PFSK-1 (cell line): ENCODE measurements around the gene ZNF398.

Source experiments
- FOXP2 ChIP-seq: optimal IDR thresholded peaks from 2 replicates; pipeline ENCODE3; 2011; ENCODE audit warnings: borderline replicate concordance, control low read depth, inconsistent platforms; ENCODE audit not compliant: insufficient read depth; ENCODE audit errors: extremely low read length, extremely low read depth
- POLR2AphosphoS5 ChIP-seq: IDR thresholded peaks from 2 replicates; pipeline ENCODE4 v1.6.1; 2012; ENCODE audit warnings: low read depth, mild to moderate bottlenecking, control low read depth, low read length, moderate library complexity
- SIN3A ChIP-seq: IDR thresholded peaks from 2 replicates; pipeline ENCODE4 v1.6.1; 2012; ENCODE audit warnings: mild to moderate bottlenecking, low read length, moderate library complexity, borderline replicate concordance; ENCODE audit not compliant: insufficient read depth
- TAF1 ChIP-seq: IDR thresholded peaks from 2 replicates; pipeline ENCODE4 v1.6.1; 2012; ENCODE audit warnings: low read length, control low read depth, borderline replicate concordance; ENCODE audit not compliant: insufficient read depth
- TF ChIP-seq, protein P1 (sequence below), 2 experiments: IDR thresholded peaks; 2 replicates each; pipeline versions ENCODE4 v1.6.1 to v1.8.0; 2011 to 2012; ENCODE audit warnings: low read depth in 2 of 2, low read length in 2 of 2, control low read depth in 1 of 2, inconsistent platforms in 1 of 2, mild to moderate bottlenecking in 1 of 2, moderate library complexity in 1 of 2; ENCODE audit not compliant: insufficient read depth in 1 of 2

The ZNF398 gene

DNA sequence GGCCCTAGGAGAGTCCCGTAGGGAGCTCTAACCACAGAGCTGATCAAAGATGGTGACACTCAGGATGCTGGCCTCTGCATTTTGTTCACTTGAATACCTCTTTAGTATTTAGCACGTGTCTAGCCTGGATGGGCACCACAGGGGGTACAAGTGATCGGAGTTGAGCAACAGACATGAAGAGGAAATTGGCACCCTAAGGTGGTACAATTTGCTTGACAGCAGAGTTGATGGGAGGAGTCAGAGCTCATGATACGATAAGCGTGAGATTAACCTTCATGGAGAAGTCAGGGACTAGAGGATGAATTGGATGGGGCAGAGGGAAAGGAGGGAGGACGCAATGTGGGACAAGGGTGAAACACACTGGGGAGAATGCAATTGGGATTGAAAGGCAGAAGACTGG, 82.3 kb downstream of the ZNF398 start:
- TF ChIP-seq POLR2AphosphoS5: no peak
- TF ChIP-seq, protein P1, sequence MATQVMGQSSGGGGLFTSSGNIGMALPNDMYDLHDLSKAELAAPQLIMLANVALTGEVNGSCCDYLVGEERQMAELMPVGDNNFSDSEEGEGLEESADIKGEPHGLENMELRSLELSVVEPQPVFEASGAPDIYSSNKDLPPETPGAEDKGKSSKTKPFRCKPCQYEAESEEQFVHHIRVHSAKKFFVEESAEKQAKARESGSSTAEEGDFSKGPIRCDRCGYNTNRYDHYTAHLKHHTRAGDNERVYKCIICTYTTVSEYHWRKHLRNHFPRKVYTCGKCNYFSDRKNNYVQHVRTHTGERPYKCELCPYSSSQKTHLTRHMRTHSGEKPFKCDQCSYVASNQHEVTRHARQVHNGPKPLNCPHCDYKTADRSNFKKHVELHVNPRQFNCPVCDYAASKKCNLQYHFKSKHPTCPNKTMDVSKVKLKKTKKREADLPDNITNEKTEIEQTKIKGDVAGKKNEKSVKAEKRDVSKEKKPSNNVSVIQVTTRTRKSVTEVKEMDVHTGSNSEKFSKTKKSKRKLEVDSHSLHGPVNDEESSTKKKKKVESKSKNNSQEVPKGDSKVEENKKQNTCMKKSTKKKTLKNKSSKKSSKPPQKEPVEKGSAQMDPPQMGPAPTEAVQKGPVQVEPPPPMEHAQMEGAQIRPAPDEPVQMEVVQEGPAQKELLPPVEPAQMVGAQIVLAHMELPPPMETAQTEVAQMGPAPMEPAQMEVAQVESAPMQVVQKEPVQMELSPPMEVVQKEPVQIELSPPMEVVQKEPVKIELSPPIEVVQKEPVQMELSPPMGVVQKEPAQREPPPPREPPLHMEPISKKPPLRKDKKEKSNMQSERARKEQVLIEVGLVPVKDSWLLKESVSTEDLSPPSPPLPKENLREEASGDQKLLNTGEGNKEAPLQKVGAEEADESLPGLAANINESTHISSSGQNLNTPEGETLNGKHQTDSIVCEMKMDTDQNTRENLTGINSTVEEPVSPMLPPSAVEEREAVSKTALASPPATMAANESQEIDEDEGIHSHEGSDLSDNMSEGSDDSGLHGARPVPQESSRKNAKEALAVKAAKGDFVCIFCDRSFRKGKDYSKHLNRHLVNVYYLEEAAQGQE (IDR thresholded peaks at IDR 0.05; ENCODE audit: insufficient read depth in 1 of 2, low read depth in 2 of 2, low read length in 2 of 2): no peak
- TF ChIP-seq SIN3A: no peak
- no peak for TF ChIP-seq TAF1
- no peak for TF ChIP-seq FOXP2

DNA sequence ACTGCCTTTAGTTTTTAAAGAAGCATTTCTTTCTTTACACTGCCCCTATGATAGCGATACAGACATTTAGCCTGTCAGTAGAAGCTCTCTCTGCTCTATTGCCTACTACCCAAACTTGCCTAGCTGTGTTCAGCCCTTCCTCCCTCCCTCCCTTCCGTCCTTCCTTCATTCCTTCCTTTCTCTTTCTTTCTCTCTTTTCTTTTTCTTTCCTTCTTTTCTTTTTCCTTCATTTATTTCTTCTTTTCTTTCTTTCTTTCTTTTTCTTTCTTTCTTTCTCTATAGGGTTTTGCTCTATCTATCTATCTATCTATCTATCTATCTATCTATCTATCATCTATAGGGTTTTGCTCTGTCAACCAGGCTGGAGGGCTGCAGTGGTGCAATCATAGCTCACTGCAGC, 85.1 kb downstream of the ZNF398 start:
- TF ChIP-seq FOXP2: no peak
- TF ChIP-seq TAF1: no peak
- TF ChIP-seq, protein P1 (IDR thresholded peaks at IDR 0.05; ENCODE audit: insufficient read depth in 1 of 2, low read depth in 2 of 2, low read length in 2 of 2): no peak
- TF ChIP-seq SIN3A: no peak
- TF ChIP-seq POLR2AphosphoS5: no peak
